ENCODE data around the gene TENT4A.
"Not testable (repeated sequence)": the region's sequence is repeated elsewhere in the genome, so short reads cannot be mapped to it uniquely, and the experiment has no call there.

Gene TENT4A

DNA sequence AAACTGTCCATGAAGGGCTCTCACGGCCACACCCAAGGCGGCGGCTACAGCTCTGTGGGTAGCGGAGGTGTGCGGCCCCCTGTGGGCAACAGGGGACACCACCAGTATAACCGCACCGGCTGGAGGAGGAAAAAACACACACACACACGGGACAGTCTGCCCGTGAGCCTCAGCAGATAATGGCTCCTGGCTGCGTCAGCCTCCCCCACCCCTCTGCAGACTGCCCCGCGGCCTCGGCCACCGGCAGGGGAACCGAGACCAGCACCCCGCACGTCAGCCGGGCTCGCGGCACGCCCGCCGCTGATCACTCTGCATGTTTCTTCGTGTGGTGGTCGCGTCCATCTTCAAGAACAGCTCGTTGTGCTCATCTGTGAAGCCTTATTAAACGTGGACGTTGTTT lies 41.5 kb downstream of the TENT4A start:
- DNase-seq: no peak

DNA sequence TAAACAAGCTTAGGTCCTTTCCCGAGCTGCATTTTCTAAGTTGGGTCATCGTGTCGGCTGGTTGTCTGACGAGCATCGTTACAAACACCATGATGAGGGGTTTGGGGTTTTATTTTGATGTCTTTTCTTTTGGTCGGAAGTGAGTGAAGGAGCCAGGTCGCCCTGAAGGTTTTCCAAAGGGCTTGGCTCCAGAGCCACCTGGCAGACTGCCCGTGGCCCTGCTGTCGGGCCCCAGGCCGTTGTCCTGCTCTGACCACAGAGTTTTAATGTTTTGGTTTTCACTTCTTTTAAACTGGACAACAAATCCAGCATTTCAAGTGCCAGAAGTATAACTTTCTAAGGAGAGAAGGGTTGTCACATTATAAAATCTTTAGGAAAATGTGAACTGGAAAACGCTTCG lies 42.3 kb downstream of the TENT4A start:
- DNase-seq: no peak

DNA sequence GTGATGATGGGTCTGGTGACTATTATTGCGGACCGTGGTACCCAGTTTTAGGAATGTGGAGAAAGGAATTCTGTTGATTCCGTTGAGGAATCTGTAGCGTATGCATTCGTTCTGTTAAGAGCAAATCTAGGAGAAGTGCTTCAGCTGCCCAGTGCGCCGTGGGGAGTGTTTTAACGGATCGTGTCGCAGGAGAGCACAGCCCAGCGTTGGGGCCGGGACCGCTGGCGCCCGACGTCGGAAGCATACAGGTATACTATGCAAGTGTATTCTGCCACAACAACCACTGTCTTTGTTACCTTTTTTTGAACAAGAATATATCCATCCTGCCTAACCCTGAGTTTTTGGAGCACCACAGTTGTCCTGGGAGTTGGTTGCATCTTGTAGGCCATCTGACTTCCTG lies 42.7 kb downstream of the TENT4A start:
- no peak for DNase-seq

DNA sequence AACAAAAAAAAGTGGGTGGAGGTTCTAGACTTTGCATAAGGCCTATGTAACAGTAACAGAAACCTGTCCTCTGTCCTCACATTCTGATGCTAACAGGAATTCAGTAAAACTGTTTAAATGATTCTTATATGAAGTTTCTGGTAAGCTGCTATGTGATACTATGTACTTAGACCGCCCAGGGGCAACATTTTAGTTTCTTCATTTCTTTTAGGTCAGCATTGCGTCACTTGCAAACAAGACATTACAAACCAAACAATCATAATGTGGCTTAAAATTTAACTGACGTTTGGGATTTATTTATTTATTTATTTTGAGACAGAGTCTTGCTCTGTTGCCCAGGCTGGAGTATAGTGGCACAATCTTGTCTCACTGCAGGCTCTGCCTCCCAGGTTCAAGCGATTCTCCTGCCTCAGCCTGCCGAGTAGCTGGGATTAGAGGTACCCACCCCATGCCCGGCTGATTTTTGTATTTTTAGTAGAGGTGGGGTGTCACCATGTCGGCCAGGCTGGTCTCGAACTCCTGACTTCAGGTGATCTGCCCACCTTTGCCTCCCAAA lies 44.3 kb downstream of the TENT4A start:
- no peak for DNase-seq

DNA sequence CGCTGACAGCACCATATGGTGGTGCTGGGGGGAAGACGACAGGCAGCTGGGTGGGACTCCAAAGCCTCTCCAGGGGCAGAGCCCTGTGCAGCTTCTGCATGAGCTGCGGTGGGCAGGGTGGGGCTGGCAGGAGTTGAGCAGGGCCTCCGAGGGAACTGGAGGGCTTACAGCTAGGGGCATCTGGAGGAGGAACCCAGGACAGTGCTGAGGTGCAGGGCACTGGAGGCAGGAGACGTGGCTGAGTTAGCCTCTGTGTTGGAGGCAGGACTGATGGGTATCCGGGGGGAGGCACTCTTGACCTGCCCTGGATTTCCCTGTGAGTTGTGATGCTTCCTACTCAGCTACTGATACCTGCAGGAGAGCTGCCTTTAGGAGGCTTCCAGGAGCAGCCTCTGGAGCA lies 45.0 kb downstream of the TENT4A start:
- DNase-seq: no peak

DNA sequence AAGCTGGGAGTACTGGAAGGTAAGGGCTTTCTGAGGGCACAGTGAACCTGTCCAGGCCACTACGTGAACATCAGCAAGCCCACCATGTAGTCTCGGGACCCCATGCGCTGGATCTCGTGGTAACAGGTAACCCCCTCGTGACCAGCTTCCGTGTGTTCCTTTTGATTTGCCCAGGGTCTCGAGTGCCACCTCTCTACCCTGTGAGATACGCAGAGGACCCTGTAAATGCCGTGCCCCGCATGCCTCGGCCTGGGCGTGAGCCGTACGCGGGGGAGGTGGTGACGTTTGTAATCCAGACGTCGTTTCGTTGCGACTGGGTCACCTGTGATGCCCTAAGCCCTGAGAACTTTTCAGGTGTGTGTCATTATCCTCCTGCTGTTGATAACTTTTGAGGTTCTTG lies 45.5 kb downstream of the TENT4A start:
- no peak for DNase-seq

DNA sequence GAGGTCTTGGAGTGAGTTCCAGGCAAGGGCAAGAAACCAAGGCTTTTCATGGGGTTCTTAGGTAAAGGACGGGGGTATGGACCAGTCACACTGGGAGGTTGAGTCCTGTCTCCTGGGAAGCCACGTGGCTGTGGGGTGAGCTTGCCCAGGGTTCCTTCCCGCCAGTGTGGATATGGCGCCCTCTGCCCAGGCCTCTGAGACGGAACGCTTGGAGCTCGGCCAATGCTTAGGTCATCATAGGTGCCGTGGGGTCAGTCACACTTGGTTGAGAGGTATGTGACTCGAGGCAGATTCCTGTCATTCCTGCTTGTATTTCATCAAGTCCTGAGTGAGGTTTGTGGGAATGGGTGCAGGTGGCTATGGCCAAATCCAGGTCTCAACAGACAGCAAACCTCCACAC lies 46.2 kb downstream of the TENT4A start:
- no peak for DNase-seq

DNA sequence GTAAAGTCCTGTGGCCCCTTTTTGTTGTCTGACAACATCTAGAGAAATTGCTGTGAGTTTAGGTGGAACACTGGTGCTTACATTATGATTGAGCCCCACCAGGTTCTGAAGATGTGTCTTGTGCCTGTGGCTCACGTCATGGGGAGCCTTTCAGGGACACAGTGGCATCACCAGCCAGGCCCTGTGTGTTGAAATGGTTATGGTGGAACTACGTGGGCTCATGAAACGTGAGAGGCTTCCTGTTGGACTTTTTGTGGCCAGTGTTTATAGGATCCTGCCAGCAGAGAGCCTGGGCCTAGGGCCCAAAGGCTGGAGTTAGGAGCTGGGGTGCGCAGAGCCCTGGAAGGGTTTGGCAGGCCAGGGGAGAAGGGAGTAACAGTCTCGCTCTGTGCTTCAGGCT lies 46.8 kb downstream of the TENT4A start:
- DNase-seq: no peak

DNA sequence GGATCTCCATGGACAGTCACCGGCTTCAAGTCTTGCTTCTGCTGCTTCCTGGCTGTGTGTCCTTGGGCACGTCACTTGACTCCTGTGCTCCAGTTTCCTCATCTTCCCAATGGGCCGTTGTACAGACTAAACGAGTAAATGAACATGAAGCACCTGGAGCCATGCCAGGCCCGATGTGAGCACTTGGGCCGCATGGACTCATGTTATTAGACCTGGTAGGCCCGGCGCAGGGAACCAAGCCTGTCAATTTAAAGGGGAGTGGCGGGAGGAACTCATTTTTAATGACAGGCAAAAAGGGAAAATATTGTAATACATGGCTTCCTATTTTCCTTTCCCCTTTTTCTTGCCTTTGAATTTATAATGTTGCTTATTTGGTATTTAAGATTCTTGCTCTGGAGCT lies 47.5 kb downstream of the TENT4A start:
- no peak for DNase-seq

DNA sequence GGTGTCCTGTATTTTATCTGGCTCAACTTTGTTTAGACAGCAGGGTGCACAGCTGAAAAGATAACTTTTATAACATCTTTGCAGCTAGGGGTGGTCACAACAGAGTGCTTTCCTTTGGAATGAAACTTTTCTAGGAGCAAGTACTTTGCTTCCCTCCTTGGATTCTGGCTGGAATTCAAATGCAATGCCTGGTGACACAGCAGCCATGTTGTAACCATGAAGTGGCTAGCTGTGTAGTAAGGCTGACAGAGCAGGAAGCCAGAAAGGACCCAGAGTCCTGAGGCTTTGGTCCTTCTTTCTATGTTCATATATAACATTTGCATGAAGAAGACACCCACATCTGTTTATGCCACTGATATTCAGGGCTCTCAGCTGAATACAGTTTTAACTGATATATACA lies 48.1 kb downstream of the TENT4A start:
- DNase-seq: no peak

DNA sequence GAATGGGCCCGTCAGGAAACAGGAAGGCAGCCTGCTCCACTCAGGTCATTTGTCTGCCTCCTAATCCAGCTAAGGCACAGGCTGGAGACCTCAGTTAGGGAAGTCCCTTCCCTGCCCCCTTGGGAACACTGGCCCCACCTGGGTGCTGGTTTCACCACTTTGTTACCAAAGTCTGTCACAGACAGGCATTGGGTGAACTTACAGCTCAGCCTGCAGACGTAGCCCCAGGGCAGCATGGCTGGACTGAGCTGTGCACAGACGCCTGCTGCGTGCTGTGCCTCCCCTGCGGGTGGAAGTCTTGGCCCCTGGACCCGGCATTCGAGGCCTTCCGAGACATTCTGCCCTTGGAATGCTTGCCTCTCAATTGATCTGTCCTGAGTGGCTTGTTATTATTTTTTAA lies 48.9 kb downstream of the TENT4A start:
- DNase-seq: no peak

DNA sequence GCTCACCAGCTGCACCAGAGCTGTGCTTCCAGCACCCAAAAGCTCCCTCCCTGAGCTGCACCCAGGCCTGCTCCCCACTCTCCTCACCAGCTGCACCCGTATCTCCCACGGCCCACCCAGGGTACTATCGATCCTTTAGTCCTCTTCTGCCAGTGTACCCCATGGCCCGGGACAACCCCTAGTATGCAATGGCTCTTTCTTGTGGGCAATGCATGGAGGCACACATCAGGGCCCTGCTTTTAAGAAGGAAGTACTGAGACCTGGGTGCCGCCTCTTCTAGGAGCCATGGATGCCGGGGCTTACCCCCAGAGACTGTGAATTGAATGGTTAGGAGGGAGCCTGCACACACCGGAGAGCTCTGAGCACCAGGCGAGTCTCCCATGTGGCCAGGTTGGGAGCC lies 49.5 kb downstream of the TENT4A start:
- DNase-seq: no peak

DNA sequence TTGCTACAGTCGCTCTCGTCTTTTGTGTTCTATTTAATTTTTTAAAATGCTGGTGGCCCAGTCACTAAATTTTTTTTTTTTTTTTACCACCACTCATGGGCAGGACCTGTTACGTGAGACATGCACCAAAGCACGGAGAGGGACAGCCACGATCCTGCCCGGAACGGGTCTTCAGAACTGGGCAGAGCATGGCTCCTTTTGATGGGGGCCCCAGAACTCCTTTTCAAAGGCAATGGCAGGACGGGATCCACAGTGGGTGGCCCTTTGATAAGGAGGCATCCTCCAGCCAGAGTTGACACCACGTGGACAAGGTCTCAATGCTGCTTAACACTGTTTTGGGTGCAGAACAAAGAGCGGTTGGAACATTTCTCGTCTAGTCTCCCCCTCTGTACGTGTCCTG lies 50.0 kb downstream of the TENT4A start:
- no peak for DNase-seq

DNA sequence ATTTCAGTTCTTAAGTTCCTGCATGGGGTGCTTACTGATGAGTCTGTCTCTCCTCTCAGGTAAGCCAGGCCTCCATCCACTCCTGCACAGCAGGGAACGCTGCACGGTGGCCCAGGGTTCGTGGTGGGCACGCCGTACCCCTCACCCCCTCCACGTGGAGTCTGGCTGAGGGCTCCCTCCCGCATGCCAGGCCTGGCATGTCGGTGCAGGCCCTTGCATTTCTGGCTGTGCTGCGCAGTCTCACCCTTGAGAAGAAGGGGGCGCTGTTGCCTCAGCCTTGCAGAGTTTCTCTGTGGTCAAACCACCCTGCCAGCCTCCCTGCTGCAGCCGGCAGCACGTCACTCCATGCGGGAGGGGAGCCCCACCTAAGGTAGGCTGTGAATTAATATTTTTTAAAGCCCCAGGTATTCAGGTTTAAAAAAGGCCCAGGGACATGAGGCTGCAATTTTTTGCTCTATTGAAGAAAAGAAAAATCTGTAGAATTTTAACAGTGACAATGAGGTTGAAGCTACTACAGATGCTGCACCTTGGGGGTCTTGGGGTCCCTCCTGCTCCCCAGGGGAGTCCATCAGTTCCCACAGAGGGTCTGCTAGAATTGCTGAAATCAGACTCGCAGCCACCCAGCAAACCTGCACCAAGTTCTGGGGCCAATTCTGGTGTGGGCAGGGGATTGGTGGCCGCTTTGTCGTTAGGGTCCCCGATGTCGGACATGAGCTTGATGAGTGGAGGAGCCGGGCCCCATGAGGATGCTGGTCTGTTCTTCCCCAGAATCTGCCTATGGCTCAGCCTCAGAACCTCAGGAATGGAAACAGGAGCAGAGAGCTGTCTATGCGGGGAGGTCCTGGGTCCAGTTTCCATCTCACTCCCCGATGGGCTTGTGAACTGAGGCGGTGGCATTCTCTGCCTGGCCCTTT lies 52.6 kb downstream of the TENT4A start:
- peak; percentile 76 for DNase-seq

DNA sequence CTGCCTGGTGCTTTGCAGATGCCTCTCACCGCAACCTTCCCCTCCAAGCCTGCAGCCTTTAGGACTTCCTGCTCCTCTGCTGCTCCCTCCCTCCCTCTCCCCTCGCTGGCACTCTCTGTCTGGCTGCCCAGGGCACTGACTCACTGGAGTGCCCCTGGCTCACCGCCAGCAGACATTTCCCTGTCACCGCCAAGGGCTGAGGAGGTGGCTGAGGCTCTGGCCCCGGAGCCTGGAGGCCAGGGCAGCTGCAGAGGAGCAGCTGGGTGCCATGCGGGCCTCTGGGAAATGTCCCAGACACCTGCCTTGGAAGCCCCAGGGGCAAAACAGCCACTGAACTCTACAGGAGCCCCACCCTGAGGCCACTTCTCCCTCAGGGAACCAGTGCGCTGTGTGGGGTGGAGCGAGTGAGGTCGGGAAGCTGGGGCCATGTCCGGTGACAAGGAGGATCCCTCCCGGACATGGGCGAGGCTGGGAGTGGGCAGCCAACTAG lies 53.4 kb downstream of the TENT4A start:
- peak; percentile 81 for DNase-seq

DNA sequence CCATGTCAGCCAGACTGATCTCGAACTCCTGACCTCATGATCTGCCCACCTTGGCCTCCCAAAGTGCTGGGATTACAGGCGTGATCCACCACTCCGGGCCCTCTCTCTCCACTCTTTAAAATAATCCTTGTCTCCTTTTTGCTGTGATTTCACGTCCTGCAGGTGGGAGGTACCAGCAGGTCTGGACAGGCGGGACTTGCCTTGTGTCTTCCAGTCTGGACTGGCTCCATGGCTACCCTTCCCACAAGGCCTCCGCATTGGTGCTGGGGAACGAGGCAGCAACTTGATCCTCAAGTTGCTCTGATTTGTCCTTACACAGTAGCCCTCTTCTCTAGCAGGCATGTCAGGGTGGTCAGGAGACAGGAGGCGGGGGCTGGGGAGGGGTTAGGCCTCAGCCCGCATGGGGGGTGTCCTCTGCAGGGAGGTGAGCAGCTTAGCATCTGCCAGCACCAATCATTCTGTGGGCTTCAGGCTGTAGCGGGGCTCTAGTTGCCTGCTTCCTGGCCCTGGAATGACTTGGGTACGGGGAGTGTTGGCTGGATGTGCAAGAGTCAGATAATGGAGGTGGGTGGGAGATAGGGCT lies 54.3 kb downstream of the TENT4A start:
- DNase-seq: no peak

DNA sequence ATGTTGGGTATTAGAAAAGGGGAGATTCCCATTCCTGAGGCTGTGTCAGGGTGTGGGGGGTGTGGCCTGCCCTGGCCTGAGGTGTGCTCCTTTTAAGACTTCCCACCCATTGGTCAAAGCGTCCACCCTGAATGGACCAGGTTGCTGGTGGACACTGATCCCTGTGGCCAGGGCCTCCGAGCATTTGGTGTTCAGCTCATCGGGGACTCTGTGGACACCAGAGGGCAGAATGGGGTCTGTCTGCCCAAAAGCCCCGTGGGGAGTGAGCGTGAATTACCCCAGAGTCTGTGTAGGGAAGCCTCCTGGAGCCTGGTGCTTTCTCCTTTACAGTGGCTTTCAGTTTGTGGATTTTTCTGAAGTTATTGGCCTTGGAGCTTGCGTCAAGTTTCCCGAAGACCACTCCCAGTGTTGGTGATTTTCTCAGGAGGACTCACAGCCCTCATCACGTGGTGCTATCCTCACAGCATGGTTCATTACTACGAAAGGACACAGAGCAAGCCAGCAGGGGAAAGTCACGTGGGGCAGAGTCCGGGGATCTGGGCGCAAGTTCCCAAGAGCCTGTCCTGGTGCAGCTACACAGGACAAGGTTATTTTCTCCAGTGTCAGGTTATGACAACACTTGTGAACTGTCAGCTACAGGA lies 55.5 kb downstream of the TENT4A start:
- no peak for DNase-seq

DNA sequence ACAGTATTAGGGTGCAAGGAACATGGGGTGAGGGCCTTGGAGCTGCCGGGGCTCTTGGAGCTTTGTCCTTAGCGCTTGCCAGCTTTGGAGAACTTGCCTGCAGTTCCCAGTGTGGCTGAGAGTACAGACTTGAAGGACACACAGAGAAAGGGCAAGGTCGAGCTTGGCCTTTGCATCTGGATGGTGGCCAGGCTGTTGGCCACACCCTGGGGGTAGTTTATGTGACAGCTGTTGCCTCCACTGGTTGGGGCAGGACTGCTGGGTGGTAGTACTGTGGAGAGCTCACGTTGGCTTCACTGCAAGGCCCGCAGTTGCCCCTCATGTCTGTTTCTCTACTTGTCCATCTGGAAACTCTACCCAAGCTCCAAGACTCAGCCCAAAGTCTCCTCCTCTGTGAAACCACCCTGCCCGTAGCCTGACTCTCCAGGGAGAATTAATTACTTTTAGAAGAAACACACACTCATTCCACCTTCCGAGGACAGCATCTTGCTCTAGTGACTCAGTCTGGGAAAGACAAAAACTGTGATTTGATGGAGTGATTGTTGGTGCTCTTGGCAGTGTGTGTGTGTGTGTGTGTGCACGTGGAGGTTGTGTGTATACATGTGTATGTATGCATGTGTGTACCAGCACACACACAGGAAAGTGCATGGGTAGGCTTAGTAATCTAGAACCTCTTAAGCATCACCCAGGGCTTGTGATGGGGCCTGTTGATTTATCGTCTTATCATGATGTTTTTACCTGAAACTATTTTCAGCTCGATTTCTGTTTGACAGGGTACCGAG lies 57.8 kb downstream of the TENT4A start:
- DNase-seq: no peak

DNA sequence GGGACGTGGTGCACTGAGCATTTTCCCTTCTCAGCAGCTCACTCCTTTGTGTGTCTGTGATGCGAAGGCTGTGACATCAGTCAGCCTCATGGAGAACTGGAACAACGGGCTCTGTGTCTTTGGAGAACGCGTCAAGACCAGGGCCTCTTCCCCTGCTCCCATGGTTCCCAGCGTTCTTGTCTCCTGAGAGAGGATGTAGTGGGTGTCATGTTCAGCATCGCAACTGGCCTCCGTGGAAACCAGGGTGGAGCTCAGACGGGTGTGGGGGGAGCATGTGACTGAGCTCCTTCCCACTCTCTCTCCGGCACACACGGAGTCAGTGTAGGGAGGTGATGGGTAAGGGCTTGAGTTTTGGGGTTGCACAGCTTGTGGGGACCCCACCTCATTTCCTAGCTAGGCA lies 59.7 kb downstream of the TENT4A start:
- DNase-seq: no peak

DNA sequence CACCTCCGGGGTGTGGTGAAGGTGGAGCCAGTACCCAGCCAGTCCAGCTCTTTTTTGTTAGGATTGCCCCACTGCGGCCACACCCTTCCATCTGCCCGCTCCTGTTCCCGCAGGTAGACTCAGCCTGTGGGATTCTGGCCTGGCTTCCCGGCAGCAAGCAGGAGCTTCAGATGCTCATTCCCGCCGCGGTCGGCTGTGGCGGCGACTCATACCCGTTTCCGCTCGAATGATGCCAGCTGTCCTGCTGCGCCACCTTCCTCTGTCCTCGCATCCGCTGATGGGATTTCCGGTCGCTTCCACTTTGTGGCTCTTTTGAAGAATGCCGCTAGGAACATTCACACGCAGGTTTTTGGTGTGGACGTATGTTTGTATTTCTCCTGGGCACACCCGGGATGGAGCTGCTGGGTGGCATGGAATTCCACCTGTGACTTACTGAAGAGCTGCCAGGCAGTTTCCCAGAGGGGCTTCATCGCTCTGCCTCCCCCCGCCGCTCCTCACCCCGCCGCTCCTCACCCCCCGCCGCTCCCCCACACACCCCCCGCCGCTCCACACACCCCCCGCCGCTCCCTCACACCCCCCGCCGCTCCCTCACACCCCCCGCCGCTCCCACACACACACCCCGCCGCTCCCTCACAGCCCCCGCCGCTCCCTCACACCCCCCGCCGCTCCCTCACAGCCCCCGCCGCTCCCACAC lies 60.3 kb downstream of the TENT4A start:
- DNase-seq: peak; percentile 65

DNA sequence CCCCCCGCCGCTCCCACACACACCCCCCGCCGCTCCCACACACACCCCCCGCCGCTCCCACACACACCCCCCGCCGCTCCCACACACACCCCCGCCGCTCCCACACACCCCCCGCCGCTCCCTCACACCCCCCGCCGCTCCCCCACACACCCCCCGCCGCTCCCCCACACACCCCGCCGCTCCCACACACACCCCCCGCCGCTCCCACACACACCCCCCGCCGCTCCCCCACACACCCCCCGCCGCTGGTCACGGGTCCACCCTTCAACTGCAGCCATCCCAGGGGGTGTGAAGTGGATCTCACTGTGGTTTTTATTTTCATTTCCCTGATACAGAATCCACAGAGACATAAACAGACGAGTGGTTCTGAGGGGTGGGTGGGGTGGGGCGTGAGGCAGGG lies 61.0 kb downstream of the TENT4A start:
- not testable (repeated sequence) for DNase-seq

DNA sequence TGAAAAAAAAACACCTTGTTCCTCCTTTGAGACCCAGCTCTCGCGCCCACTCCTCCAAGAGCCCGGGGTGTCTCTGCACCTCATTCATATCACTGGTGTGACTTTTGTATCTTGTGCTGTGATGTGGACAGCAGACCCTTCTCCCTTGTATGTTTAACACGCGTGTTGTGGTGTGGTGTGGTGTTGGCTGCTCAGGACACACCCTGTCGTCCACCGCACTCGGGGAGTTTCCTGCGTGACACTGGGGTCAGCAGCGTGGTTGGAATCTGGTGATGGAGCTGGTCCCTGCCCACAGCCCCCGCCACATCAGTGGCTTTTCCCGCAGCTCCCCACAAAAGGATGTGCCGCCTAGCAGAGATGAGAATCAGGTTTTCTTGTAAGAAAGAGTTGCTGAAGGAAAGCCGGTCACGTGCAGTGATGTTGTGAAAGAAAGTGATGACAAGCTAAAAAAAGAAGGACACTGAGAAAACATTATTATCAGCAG lies 61.5 kb downstream of the TENT4A start:
- no peak for DNase-seq

All from NCI-H1092 (cell line).